Measurements from ENCODE around the gene ZNF19. TPM values are rescaled to one million over a fixed set of nuclear protein-coding genes. Genes with fewer than 3 reads are reported as not detected.
A peak's percentile ranks its signal among the peaks of the same experiment; 100 is the strongest.

The ZNF19 gene
- total and polyA plus RNA-seq, 9 of the 15 experiments (the other 6 are each of a cell fraction or from before 2014, with no cell fraction given) = 1.2 to 2.8 (median 1.8) TPM

- no peaks in the 10 kb centered on the region; the same call in 1 of the 2 replicates for H4K20me1 ChIP-seq (replicated peaks; ENCODE audit: control insufficient read depth, insufficient read depth, low read length)
- H3K27ac ChIP-seq (ENCODE audit: extremely low read depth, low read depth, low read length) = no peak overlapping the region
- in situ Hi-C loops (cut with MboI) = no loop called here
Measured at GRCh38 chr16:71504901-71505300, 15.8 kb upstream of the ZNF19 start.

More at GRCh38 chr16:71504901-71505300, 15.8 kb upstream of the ZNF19 start:
- FAIRE-seq (no peak), DNase-seq (ENCODE audit: extremely low read depth in 1 of 4, low spot score in 3 of 4) (no peak), ATAC-seq (no peak)
- H3K27me3 ChIP-seq (ENCODE audit: control insufficient read depth in 2 of 2, insufficient read depth in 2 of 2, low read length in 2 of 2) = peaks cover 3 to 16% of the 10 kb centered on the region in 2 experiments; a peak in 3 of 5 replicates
- TF ChIP-seq CEBPG (CRISPR knock-in tag; IDR thresholded peaks at IDR 0.05) = no peak
- TF ChIP-seq CEBPG (tag; conservative IDR thresholded peaks at IDR 0.05 in 1 of 2, IDR thresholded peaks at IDR 0.05 in 1 of 2) = peak in 1 of 2 experiments; percentile 52; a peak in 2 of 4 replicates
- TF ChIP-seq IRF2 (CRISPR knock-in tag; IDR thresholded peaks at IDR 0.05) = no peak
- TF ChIP-seq ATF3 (IDR thresholded peaks at IDR 0.05) = peak; percentile 35; the same call in 1 of the 2 replicates
- no peak for TF ChIP-seq ATF3 (CRISPR knock-in tag; conservative IDR thresholded peaks at IDR 0.05)
- TF ChIP-seq, protein P1, sequence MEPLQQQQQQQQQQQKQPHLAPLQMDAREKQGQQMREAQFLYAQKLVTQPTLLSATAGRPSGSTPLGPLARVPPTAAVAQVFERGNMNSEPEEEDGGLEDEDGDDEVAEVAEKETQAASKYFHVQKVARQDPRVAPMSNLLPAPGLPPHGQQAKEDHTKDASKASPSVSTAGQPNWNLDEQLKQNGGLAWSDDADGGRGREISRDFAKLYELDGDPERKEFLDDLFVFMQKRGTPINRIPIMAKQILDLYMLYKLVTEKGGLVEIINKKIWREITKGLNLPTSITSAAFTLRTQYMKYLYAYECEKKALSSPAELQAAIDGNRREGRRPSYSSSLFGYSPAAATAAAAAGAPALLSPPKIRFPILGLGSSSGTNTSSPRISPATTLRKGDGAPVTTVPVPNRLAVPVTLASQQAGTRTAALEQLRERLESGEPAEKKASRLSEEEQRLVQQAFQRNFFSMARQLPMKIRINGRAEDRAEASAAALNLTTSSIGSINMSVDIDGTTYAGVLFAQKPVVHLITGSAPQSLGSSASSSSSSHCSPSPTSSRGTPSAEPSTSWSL (CRISPR knock-in tag; IDR thresholded peaks at IDR 0.05; ENCODE audit: borderline replicate concordance) = no peak
- no peak overlapping the region for H3K4me3 ChIP-seq
- no peaks in the 10 kb centered on the region for H3K9me1 ChIP-seq (ENCODE audit: control insufficient read depth, insufficient read depth, low read length)
- no peaks in the 10 kb centered on the region for H3K36me3 ChIP-seq (ENCODE audit: control insufficient read depth, insufficient read depth, low read length)
- no peaks in the 10 kb centered on the region for H3K4me1 ChIP-seq (replicated peaks in 1 of 2; ENCODE audit: control insufficient read depth in 2 of 2, insufficient read depth in 2 of 2, low read length in 2 of 2)
- H3K79me2 ChIP-seq (ENCODE audit: control insufficient read depth, insufficient read depth, low read length) = no peaks in the 10 kb centered on the region
- WGBS (ENCODE audit: insufficient coverage, low coverage, missing lambda C conversion rate) = 7% methylated on average over 5 of the region's 5 CpGs
- no peak overlapping the region for H3K9ac ChIP-seq (ENCODE audit: insufficient read depth in 1 of 2, low read depth in 2 of 2, low read length in 2 of 2)
- no peak overlapping the region for H3K4me2 ChIP-seq (ENCODE audit: insufficient read depth, low read length)
- POLR2A ChIA-PET = no interaction called here
- BruUV-seq (replicated peaks) = no TSS peak
- CTCF ChIA-PET (ENCODE audit: low intra/inter-chr PET ratio) = interaction anchor here (0.6 kb wide), 1 partner anchor 24 kb away, joined by 3 read pairs; no protein-coding TSS in a partner anchor
- H3K9me3 ChIP-seq (replicated peaks; ENCODE audit: control insufficient read depth, insufficient read depth, low read depth, low read length) = no peaks in the 10 kb centered on the region
- intact Hi-C loops (cut with micrococcal nuclease) = loop anchor here (5.0 kb wide), 1 partner anchor 32 kb away; no protein-coding TSS in a partner anchor
- no peak overlapping the region for H2AFZ ChIP-seq (ENCODE audit: low read depth, low read length)
